Smooth muscle cell (in vitro differentiated cells): Measurements from ENCODE around the gene TAS2R60. TPM values are rescaled to one million over a fixed set of nuclear protein-coding genes. Genes with fewer than 3 reads are reported as not detected.

Source experiments
- DNase-seq: peaks from one replicate; lab custom pipeline; 2025; ENCODE audit not compliant: unreplicated experiment; lab: John Stamatoyannopoulos, UW
- H2AFZ ChIP-seq: fragments of 200-600 bp; sonication (generic); 2 replicates; pipeline ENCODE4 v1.6.0; 2016; ENCODE audit warnings: antibody characterized with exemption, low read depth, mild to moderate bottlenecking
- H3F3A ChIP-seq: fragments of 200-600 bp; sonication (generic); 2 replicates; pipeline ENCODE4 v1.6.0; 2017; ENCODE audit warnings: antibody characterized with exemption, low read depth
- H3K27ac ChIP-seq: fragments of 200-600 bp; sonication (generic); 2 replicates; pipeline ENCODE4 v1.5.1; 2016; ENCODE audit warnings: low read depth, mild to moderate bottlenecking
- H3K27me3 ChIP-seq: fragments of 200-600 bp; sonication (generic); 2 replicates; pipeline ENCODE4 v1.6.1; 2016; ENCODE audit warnings: low read depth, mild to moderate bottlenecking
- H3K36me3 ChIP-seq: fragments of 200-600 bp; sonication (generic); 2 replicates; pipeline ENCODE4 v1.5.1; 2016; ENCODE audit warnings: low read depth
- H3K4me1 ChIP-seq: fragments of 200-600 bp; sonication (generic); 2 replicates; pipeline ENCODE4 v1.5.1; 2016; ENCODE audit warnings: low read depth
- H3K4me2 ChIP-seq: fragments of 200-600 bp; sonication (generic); 2 replicates; pipeline ENCODE4 v1.6.0; 2016; ENCODE audit warnings: mild to moderate bottlenecking
- H3K4me3 ChIP-seq: fragments of 200-600 bp; sonication (generic); 2 replicates; pipeline ENCODE4 v1.5.1; 2016; ENCODE audit warnings: mild to moderate bottlenecking
- H3K79me2 ChIP-seq: fragments of 200-600 bp; sonication (generic); 2 replicates; pipeline ENCODE4 v1.6.0; 2016; ENCODE audit warnings: low read depth, mild to moderate bottlenecking
- H3K9ac ChIP-seq: fragments of 200-600 bp; sonication (generic); 2 replicates; pipeline ENCODE4 v1.6.0; 2016; ENCODE audit warnings: low read depth
- H3K9me3 ChIP-seq: fragments of 200-600 bp; sonication (generic); replicated peaks from 2 replicates; pipeline ENCODE4 v1.5.1; 2016; ENCODE audit warnings: low read depth
- H4K20me1 ChIP-seq: fragments of 200-600 bp; sonication (generic); 2 replicates; pipeline ENCODE4 v1.6.0; 2016; ENCODE audit warnings: low read depth
- WGBS: methylation state at CpG from one replicate; pipeline ENCODE4 v1.1.7; 2016; ENCODE audit warnings: low lambda C conversion rate; 5-methylcytosine and 5-hydroxymethylcytosine counted together
- polyA plus RNA-seq: library from polyadenylated mRNA; unstranded; fragments of >200 nt; fragmentation: Nextera tagmentation; extraction: Ambion mirVana; gene quantifications from 2 replicates; pipeline ENCODE4 v1.2.1, GENCODE V29; 2016
- total RNA-seq: library from RNA; depleted of rRNA; stranded (reverse); fragments of >200 nt; gene quantifications from 2 replicates; pipeline ENCODE4 v1.2.3, GENCODE V29; 2014
- TF ChIP-seq, protein P1 (sequence below): fragments of 200-600 bp; sonication (generic); IDR thresholded peaks from 2 replicates; pipeline ENCODE4 v1.5.1; 2017; ENCODE audit warnings: borderline replicate concordance, mild to moderate bottlenecking, antibody characterized with exemption; ENCODE audit not compliant: insufficient read depth, poor library complexity, severe bottlenecking

Gene TAS2R60
- total and polyA plus RNA-seq, 2 experiments from 2014 or later, result not detected

DNA sequence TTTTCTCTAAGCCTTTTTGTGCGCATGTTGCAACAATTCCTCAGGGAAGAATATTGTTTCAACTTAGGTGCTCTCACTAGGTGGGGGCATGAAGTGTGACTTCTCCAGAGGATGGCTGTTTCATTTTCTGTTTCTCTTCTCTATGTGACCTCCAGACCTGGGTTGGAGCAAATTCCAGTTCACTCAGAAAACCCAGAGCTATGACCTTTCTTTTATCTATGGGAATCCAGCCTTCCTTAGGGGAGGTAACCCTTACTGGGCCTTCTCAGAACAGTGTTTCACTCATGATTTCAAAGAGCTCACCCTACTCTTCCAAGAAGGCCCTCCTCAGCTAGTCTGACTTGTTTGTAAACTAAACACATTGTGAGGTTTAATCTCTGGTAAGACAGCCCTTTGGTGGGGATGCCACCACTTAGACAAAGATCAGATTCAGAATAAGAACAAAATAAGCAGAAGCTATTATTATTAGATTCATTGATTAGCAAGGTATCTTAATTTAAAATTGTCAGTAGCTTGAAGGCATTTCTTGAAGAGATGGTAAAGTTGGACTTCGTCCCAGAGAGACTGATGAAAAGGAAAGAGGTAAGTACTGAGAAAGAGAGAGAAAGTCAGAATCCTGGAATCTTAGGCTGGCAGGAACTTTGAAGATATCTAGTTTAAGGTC, 16.6 kb upstream of the TAS2R60 start:
- Histone ChIP-seq H3K27me3 (no peaks in the 10 kb centered on the region), H3K36me3 (no peaks in the 10 kb centered on the region), H3K79me2 (no peaks in the 10 kb centered on the region), H3K4me1 (no peaks in the 10 kb centered on the region), H2AFZ (no peak overlapping the region), H3K9me3 (no peaks in the 10 kb centered on the region), H3K4me2 (no peak overlapping the region), H3F3A (no peaks in the 10 kb centered on the region), H3K27ac (no peak overlapping the region), H3K9ac (no peak overlapping the region), H3K4me3 (no peak overlapping the region), H4K20me1 (no peaks in the 10 kb centered on the region)
- DNase-seq, result no peak
- WGBS, result 94% methylated on average over 2 of the region's 2 CpGs
- TF ChIP-seq, protein P1, sequence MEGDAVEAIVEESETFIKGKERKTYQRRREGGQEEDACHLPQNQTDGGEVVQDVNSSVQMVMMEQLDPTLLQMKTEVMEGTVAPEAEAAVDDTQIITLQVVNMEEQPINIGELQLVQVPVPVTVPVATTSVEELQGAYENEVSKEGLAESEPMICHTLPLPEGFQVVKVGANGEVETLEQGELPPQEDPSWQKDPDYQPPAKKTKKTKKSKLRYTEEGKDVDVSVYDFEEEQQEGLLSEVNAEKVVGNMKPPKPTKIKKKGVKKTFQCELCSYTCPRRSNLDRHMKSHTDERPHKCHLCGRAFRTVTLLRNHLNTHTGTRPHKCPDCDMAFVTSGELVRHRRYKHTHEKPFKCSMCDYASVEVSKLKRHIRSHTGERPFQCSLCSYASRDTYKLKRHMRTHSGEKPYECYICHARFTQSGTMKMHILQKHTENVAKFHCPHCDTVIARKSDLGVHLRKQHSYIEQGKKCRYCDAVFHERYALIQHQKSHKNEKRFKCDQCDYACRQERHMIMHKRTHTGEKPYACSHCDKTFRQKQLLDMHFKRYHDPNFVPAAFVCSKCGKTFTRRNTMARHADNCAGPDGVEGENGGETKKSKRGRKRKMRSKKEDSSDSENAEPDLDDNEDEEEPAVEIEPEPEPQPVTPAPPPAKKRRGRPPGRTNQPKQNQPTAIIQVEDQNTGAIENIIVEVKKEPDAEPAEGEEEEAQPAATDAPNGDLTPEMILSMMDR, result no peak

DNA sequence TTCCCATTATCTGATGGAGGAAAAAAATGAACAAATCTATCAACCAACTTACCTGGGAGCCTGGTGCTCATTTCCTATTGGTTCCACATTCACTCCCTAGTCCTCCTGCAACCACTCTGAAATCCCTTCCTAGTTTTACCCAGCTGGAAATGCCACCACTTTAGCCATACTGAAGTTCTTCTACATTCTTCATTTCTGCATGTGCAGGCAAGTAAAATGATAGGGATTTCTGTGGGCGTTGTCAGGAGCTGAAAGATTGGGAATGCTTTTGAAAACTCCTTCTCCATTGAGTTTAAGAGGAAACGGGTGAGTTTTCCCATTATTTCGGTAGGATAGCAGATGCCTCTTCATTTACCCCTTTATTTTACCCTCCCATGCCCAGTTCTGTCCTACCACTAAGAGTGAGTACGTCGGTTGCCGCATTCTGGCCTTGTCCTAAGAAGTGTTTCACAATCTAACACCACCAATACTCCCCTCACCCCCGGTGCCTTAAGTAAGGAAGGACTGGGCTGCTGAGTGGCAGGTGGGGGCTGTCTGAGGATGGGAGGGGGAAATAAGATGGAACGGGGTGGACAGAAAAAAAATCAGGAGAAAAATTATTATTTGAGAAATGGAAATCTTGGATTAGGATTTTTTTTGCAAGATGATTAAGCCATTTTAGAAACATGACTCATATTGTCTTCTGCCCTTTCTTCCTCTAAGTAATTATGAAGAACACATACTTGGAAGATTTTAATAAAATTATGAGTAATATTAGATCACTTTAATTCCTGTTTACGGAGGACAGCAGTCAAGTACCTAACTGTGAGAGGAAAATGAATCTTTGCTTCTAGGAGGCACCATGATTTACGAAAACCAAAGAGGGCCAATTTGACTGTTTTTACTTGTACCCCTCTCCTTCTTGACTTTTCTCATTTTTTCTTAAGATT, 13.2 kb upstream of the TAS2R60 start:
- Histone ChIP-seq H3K4me1 (no peaks in the 10 kb centered on the region), H3K9ac (no peak overlapping the region), H3K79me2 (no peaks in the 10 kb centered on the region), H3K9me3 (no peaks in the 10 kb centered on the region), H3K27me3 (no peaks in the 10 kb centered on the region), H3K4me3 (no peak overlapping the region), H3K4me2 (no peak overlapping the region), H2AFZ (no peak overlapping the region), H3K27ac (no peak overlapping the region), H4K20me1 (no peaks in the 10 kb centered on the region), H3F3A (no peaks in the 10 kb centered on the region), H3K36me3 (no peaks in the 10 kb centered on the region)
- WGBS, result 94% methylated on average over 10 of the region's 10 CpGs
- TF ChIP-seq, protein P1, result no peak
- DNase-seq, result no peak

DNA sequence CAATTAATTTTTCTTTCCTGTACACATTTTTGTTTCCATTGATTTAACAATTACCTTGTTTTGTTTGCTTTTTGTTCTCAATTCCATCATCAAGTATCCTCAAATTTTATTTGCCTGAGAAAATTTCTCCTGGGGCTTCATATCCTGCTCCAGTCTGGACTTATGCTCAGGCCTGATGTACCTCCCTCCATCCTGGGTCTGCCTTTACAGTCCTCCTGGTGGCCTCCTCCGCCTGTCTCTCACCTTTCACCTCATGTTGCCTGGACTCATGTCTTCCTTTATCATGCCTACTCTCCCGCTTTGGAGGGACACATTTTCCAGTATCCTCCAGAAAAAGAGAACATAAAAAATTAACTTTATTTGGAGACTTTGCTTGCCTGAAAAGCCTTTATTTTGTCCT, 12.1 kb upstream of the TAS2R60 start:
- no peak overlapping the region for H3K4me3 ChIP-seq
- H3K27ac ChIP-seq, result no peak overlapping the region
- no peaks in the 10 kb centered on the region for H3K9me3 ChIP-seq
- no peak overlapping the region for H3K4me2 ChIP-seq
- TF ChIP-seq, protein P1, result no peak
- H3K4me1 ChIP-seq, result no peaks in the 10 kb centered on the region
- H3K9ac ChIP-seq, result no peak overlapping the region
- no peaks in the 10 kb centered on the region for H3K27me3 ChIP-seq
- 70% methylated on average over 2 of the region's 2 CpGs for WGBS
- DNase-seq, result no peak
- H3K79me2 ChIP-seq, result no peaks in the 10 kb centered on the region
- H4K20me1 ChIP-seq, result no peaks in the 10 kb centered on the region
- no peak overlapping the region for H2AFZ ChIP-seq
- H3K36me3 ChIP-seq, result no peaks in the 10 kb centered on the region
- no peaks in the 10 kb centered on the region for H3F3A ChIP-seq
